DMS 273 (cell line): Measurements from ENCODE around the gene ESR2.
A peak's percentile ranks its signal among the peaks of the same experiment; 100 is the strongest.
"Not testable (repeated sequence)": the region's sequence is repeated elsewhere in the genome, so short reads cannot be mapped to it uniquely, and the experiment has no call there.

ENCODE experiments used
- DNase-seq: peaks from one replicate; lab custom pipeline; 2025; ENCODE audit not compliant: unreplicated experiment; lab: John Stamatoyannopoulos, UW

ESR2 gene

GRCh38 chr14:64225151-64225757 is 68.9 kb downstream of the ESR2 start:
- no peak for DNase-seq

- DNase-seq = no peak
These were observed 72.7 kb downstream of the ESR2 start for GRCh38 chr14:64221391-64222003.

GRCh38 chr14:64220466-64220865 is 73.7 kb downstream of the ESR2 start:
- peak; percentile 81 for DNase-seq

- DNase-seq = no peak
These were observed 74.1 kb downstream of the ESR2 start for GRCh38 chr14:64220056-64220455.

- peak; percentile 17 for DNase-seq
These were observed 75.6 kb downstream of the ESR2 start for GRCh38 chr14:64218344-64219240.

GRCh38 chr14:64217834-64218233 is 76.3 kb downstream of the ESR2 start:
- no peak for DNase-seq

- no peak for DNase-seq
These were observed 76.9 kb downstream of the ESR2 start for GRCh38 chr14:64217308-64217707.

- DNase-seq = no peak
These were observed 78.2 kb downstream of the ESR2 start for GRCh38 chr14:64215978-64216377.

- no peak for DNase-seq
These were observed 78.9 kb downstream of the ESR2 start for GRCh38 chr14:64215274-64215673.

- DNase-seq = no peak
These were observed 80.2 kb downstream of the ESR2 start for GRCh38 chr14:64213853-64214570.

- DNase-seq = no peak
These were observed 81.1 kb downstream of the ESR2 start for GRCh38 chr14:64213086-64213485.

- DNase-seq = no peak
These were observed 81.5 kb downstream of the ESR2 start for GRCh38 chr14:64212666-64213065.

- not testable (repeated sequence) for DNase-seq
These were observed 83.3 kb downstream of the ESR2 start for GRCh38 chr14:64210912-64211311.

GRCh38 chr14:64210216-64210615 is 84.0 kb downstream of the ESR2 start:
- DNase-seq = peak; percentile 57

GRCh38 chr14:64209444-64210131 is 84.6 kb downstream of the ESR2 start:
- DNase-seq = peak; percentile 77

- no peak for DNase-seq
These were observed 85.2 kb downstream of the ESR2 start for GRCh38 chr14:64208981-64209380.

GRCh38 chr14:64208261-64208660 is 85.9 kb downstream of the ESR2 start:
- DNase-seq = no peak

- no peak for DNase-seq
These were observed 90.7 kb downstream of the ESR2 start for GRCh38 chr14:64203366-64204006.

GRCh38 chr14:64202716-64203115 is 91.5 kb downstream of the ESR2 start:
- no peak for DNase-seq

- DNase-seq = no peak
These were observed 92.1 kb downstream of the ESR2 start for GRCh38 chr14:64201921-64202545.
